Measurements from ENCODE around the gene NAB2.

DNA sequence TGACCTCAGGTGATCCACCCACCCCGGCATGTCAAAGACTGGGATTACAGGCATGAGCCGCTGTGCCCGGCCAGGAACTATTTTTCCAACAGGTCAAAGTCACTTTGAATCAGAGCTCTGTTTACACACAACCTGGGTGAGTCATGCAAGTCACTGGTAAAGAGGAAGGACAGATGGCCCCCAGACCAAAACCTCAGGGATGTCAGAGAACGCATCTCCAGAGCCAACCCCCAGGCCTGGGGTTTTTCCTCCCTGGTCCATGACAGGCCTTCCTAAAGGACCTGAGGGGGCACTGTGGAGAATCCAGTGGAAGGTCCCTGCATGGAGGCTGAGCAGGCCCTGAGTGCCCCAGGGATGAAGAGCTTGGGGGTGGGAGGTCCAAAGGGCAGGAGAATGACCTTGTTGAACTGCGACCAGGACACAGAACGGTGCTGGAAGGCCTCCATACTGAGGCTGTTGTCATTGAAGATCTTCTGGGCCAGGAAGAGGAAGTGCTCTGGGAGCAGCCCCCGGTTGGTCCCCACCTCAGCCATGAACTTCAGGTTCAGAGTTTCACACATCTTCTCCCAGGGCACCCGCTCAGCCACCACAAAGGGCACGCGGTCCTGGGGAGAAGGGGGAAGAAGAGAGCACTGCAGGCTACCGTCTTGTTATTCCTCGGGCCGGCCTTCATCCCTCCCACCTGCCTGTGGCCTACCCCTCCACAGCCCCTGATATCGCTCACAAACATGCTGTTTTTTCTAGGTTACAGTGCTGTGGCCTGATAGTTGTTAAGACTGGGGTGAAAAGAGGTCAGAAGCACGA is 13.2 kb downstream of the NAB2 start:
- TF ChIP-seq, protein P1, sequence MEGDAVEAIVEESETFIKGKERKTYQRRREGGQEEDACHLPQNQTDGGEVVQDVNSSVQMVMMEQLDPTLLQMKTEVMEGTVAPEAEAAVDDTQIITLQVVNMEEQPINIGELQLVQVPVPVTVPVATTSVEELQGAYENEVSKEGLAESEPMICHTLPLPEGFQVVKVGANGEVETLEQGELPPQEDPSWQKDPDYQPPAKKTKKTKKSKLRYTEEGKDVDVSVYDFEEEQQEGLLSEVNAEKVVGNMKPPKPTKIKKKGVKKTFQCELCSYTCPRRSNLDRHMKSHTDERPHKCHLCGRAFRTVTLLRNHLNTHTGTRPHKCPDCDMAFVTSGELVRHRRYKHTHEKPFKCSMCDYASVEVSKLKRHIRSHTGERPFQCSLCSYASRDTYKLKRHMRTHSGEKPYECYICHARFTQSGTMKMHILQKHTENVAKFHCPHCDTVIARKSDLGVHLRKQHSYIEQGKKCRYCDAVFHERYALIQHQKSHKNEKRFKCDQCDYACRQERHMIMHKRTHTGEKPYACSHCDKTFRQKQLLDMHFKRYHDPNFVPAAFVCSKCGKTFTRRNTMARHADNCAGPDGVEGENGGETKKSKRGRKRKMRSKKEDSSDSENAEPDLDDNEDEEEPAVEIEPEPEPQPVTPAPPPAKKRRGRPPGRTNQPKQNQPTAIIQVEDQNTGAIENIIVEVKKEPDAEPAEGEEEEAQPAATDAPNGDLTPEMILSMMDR (conservative IDR thresholded peaks at IDR 0.05; ENCODE audit: low read depth, low read length), result 0 out of 2 replicates have a peak, but pooled peaks have one; percentile 14
- TF ChIP-seq EZH2phosphoT487 (IDR thresholded peaks at IDR 0.05; ENCODE audit: borderline replicate concordance, low read length), result no peak
